Inflammatory macrophage (primary cell): ENCODE data around the gene NR2C2.

Experiments
- DNase-seq, 2 donors: peaks; one replicate each; pipeline ENCODE4 v3.0.0-alpha.2; 2020 to 2022

The NR2C2 gene

GRCh38 chr3:15032650-15033049, 85.3 kb downstream of the NR2C2 start:
- no peak for DNase-seq

GRCh38 chr3:15033103-15033502, 85.7 kb downstream of the NR2C2 start:
- DNase-seq, result no peak

GRCh38 chr3:15038306-15038705, 90.9 kb downstream of the NR2C2 start:
- DNase-seq, result no peak

GRCh38 chr3:15040844-15041243, 93.5 kb downstream of the NR2C2 start:
- DNase-seq, result no peak

- no peak for DNase-seq
Observed at GRCh38 chr3:15041950-15042349, 94.6 kb downstream of the NR2C2 start.

GRCh38 chr3:15042936-15043335, 95.6 kb downstream of the NR2C2 start:
- no peak for DNase-seq

GRCh38 chr3:15043408-15044171, 96.2 kb downstream of the NR2C2 start:
- no peak for DNase-seq

- DNase-seq, result no peak
Observed at GRCh38 chr3:15044326-15044725, 96.9 kb downstream of the NR2C2 start.

GRCh38 chr3:15045667-15046066, 98.3 kb downstream of the NR2C2 start:
- no peak for DNase-seq

GRCh38 chr3:15049584-15049983, 102.2 kb downstream of the NR2C2 start:
- DNase-seq, result no peak

- DNase-seq, result no peak
Observed at GRCh38 chr3:15050405-15051092, 103.2 kb downstream of the NR2C2 start.

- peak; percentile 34 to 46 for DNase-seq
Observed at GRCh38 chr3:15051531-15051930, 104.1 kb downstream of the NR2C2 start.

- no peak for DNase-seq
Observed at GRCh38 chr3:15052335-15053242, 105.2 kb downstream of the NR2C2 start.

GRCh38 chr3:15053541-15053940, 106.2 kb downstream of the NR2C2 start:
- DNase-seq, result no peak

GRCh38 chr3:15055019-15055557, 107.7 kb downstream of the NR2C2 start:
- no peak for DNase-seq

- DNase-seq, result no peak
Observed at GRCh38 chr3:15056676-15057404, 109.5 kb downstream of the NR2C2 start.

- no peak for DNase-seq
Observed at GRCh38 chr3:15060029-15060428, 112.6 kb downstream of the NR2C2 start.

GRCh38 chr3:15063238-15063637, 115.9 kb downstream of the NR2C2 start:
- no peak for DNase-seq

- DNase-seq, result no peak
Observed at GRCh38 chr3:15063656-15064286, 116.4 kb downstream of the NR2C2 start.

GRCh38 chr3:15064299-15064834, 117.0 kb downstream of the NR2C2 start:
- peak; percentile 40 to 62 for DNase-seq

GRCh38 chr3:15064835-15065549, 117.6 kb downstream of the NR2C2 start, which contains the start of gene MRPS25:
Gene MRPS25 (minus strand): TSS chr3:15065315. CDS start chr3:15065194, 121 bp downstream.
- peak; percentile 91 to 97 for DNase-seq
